ENCODE measurements around the gene LCE3E. TPM values are rescaled to one million over a fixed set of nuclear protein-coding genes. Genes with fewer than 3 reads are reported as not detected.

LCE3E gene
- total RNA-seq, 1 experiment from 2014 or later: not detected

GRCh38 chr1:152577168-152577567 is 10.6 kb upstream of the LCE3E start:
- BruUV-seq (replicated peaks): no TSS peak
- Histone ChIP-seq H3K36me3 (ENCODE audit: control insufficient read depth in 1 of 2, insufficient read depth in 2 of 2, low read length in 2 of 2) (no peaks in the 10 kb centered on the region), H3K27ac (ENCODE audit: low read depth, low read length) (no peak overlapping the region), H3K9me2 (ENCODE audit: insufficient read depth) (no peaks in the 10 kb centered on the region), H3K4me3 (replicated peaks in 1 of 2; ENCODE audit: low read depth in 1 of 2, low read length in 2 of 2) (no peak overlapping the region), H3K4me1 (ENCODE audit: control insufficient read depth in 1 of 2, insufficient read depth in 2 of 2, low read length in 2 of 2) (no peaks in the 10 kb centered on the region), H3K27me3 (ENCODE audit: insufficient read depth, low read length) (peaks cover 46% of the 10 kb centered on the region), H3K9ac (ENCODE audit: low read length) (no peak overlapping the region), H2AFZ (ENCODE audit: low read depth, low read length, poor library complexity, severe bottlenecking) (no peak overlapping the region), H3K4me2 (ENCODE audit: low read length) (no peak overlapping the region), H3K9me3 (ENCODE audit: control insufficient read depth in 1 of 2, insufficient read depth in 1 of 2, low read depth in 1 of 2, low read length in 2 of 2) (no peaks in the 10 kb centered on the region), H3K79me2 (ENCODE audit: insufficient read depth, low read length) (no peaks in the 10 kb centered on the region), H4K20me1 (ENCODE audit: insufficient read depth) (no peaks in the 10 kb centered on the region)
- ChIA-PET CTCF (no interaction called here), POLR2A (no interaction called here), RAD21 (ENCODE audit: low non-redundant PET in 1 of 2, low total read pairs in 2 of 2, uncharacterized antibody in 2 of 2, unreplicated experiment in 2 of 2) (no interaction called here)
- ATAC-seq (no peak), DNase-seq (ENCODE audit: low read depth, low spot score) (no peak)
- TF ChIP-seq ELF1 (IDR thresholded peaks at IDR 0.05; ENCODE audit: borderline replicate concordance, low read depth): no peak
- intact Hi-C loops (cut with micrococcal nuclease): no loop called here

- DNase-seq (ENCODE audit: low read depth, low spot score) (no peak), ATAC-seq (no peak)
- intact Hi-C loops (cut with micrococcal nuclease): no loop called here
- H3K4me1 ChIP-seq (ENCODE audit: control insufficient read depth in 1 of 2, insufficient read depth in 2 of 2, low read length in 2 of 2): no peaks in the 10 kb centered on the region
- H3K79me2 ChIP-seq (ENCODE audit: insufficient read depth, low read length): no peaks in the 10 kb centered on the region
- H3K4me3 ChIP-seq (replicated peaks in 1 of 2; ENCODE audit: low read depth in 1 of 2, low read length in 2 of 2): no peak overlapping the region
- no peaks in the 10 kb centered on the region for H3K9me3 ChIP-seq (ENCODE audit: control insufficient read depth in 1 of 2, insufficient read depth in 1 of 2, low read depth in 1 of 2, low read length in 2 of 2)
- CTCF ChIA-PET: no interaction called here
- RAD21 ChIA-PET (ENCODE audit: low non-redundant PET in 1 of 2, low total read pairs in 2 of 2, uncharacterized antibody in 2 of 2, unreplicated experiment in 2 of 2): no interaction called here
- POLR2A ChIA-PET: no interaction called here
- no peak overlapping the region for H2AFZ ChIP-seq (ENCODE audit: low read depth, low read length, poor library complexity, severe bottlenecking)
- no peaks in the 10 kb centered on the region for H4K20me1 ChIP-seq (ENCODE audit: insufficient read depth)
- H3K9ac ChIP-seq (ENCODE audit: low read length): no peak overlapping the region
- peaks cover 5% of the 10 kb centered on the region for H3K27me3 ChIP-seq (ENCODE audit: insufficient read depth, low read length)
- no TSS peak for BruUV-seq (replicated peaks)
- no peaks in the 10 kb centered on the region for H3K36me3 ChIP-seq (ENCODE audit: control insufficient read depth in 1 of 2, insufficient read depth in 2 of 2, low read length in 2 of 2)
- H3K4me2 ChIP-seq (ENCODE audit: low read length): no peak overlapping the region
- H3K9me2 ChIP-seq (ENCODE audit: insufficient read depth): no peaks in the 10 kb centered on the region
- no peak overlapping the region for H3K27ac ChIP-seq (ENCODE audit: low read depth, low read length)
- TF ChIP-seq FOSL1 (IDR thresholded peaks at IDR 0.05; ENCODE audit: low read depth) (no peak), SRF (IDR thresholded peaks at IDR 0.05; ENCODE audit: low read depth) (no peak), ELF1 (IDR thresholded peaks at IDR 0.05; ENCODE audit: borderline replicate concordance, low read depth) (no peak), ZBTB33 (IDR thresholded peaks at IDR 0.05; ENCODE audit: extremely low read depth, insufficient replicate concordance, low read length) (no peak), ZNF274 (IDR thresholded peaks at IDR 0.05; ENCODE audit: low read depth, low read length) (no peak), EZH2 (IDR thresholded peaks at IDR 0.05) (no peak), REST (IDR thresholded peaks at IDR 0.05; ENCODE audit: low read depth) (no peak), JUND (IDR thresholded peaks at IDR 0.05) (no peak), YY1 (IDR thresholded peaks at IDR 0.05; ENCODE audit: extremely low read depth, insufficient replicate concordance, low read depth, low read length) (no peak), CEBPB (IDR thresholded peaks at IDR 0.05; ENCODE audit: low read depth) (no peak), SP1 (IDR thresholded peaks at IDR 0.05; ENCODE audit: low read depth) (no peak), RAD21 (IDR thresholded peaks at IDR 0.05; ENCODE audit: low read depth) (no peak), SIN3A (IDR thresholded peaks at IDR 0.05; ENCODE audit: low read depth) (no peak), CBX3 (IDR thresholded peaks at IDR 0.05; ENCODE audit: low read depth) (no peak)
These were observed 905 bp downstream of the LCE3E start for GRCh38 chr1:152565535-152566215.

Measured in HCT116 (cell line).